Measurements from ENCODE around the gene MBIP. TPM values are rescaled to one million over a fixed set of nuclear protein-coding genes. Genes with fewer than 3 reads are reported as not detected.

Gene MBIP
- total and polyA plus RNA-seq, 4 donors = 8.1 to 17.5 (median 10.3) TPM

DNA sequence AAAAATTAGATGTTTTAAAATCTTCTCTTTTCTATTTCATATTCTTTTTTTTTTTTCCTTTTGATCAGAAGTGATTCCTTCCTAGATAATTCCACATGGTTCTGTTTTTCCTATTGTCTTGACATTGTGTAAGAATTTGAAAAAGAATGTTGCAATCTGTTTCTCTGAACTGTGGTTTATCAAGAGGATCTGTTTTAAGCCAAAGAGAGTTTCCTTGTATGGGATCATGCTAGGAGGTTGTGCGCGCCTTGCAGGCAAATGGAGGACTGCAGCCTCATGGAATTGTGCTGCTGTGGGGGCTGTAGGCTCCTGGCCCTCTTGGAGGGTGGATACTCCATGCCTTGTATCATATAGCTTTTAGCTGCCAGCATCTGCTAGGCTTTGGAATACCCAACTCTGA, 43.3 kb upstream of the MBIP start:
- TF ChIP-seq, protein P1, sequence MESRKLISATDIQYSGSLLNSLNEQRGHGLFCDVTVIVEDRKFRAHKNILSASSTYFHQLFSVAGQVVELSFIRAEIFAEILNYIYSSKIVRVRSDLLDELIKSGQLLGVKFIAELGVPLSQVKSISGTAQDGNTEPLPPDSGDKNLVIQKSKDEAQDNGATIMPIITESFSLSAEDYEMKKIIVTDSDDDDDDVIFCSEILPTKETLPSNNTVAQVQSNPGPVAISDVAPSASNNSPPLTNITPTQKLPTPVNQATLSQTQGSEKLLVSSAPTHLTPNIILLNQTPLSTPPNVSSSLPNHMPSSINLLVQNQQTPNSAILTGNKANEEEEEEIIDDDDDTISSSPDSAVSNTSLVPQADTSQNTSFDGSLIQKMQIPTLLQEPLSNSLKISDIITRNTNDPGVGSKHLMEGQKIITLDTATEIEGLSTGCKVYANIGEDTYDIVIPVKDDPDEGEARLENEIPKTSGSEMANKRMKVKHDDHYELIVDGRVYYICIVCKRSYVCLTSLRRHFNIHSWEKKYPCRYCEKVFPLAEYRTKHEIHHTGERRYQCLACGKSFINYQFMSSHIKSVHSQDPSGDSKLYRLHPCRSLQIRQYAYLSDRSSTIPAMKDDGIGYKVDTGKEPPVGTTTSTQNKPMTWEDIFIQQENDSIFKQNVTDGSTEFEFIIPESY (IDR thresholded peaks at IDR 0.05) = no peak
- TF ChIP-seq FOXA2 (IDR thresholded peaks at IDR 0.05) = no peak
- no peak for TF ChIP-seq CTCF (IDR thresholded peaks at IDR 0.05; ENCODE audit: low read depth, low read length, missing input control)
- no peak for TF ChIP-seq GABPA (IDR thresholded peaks at IDR 0.05 in 1 of 2, conservative IDR thresholded peaks at IDR 0.05 in 1 of 2)
- no peak for TF ChIP-seq MAX (IDR thresholded peaks at IDR 0.05)
- no peak for TF ChIP-seq FOXA1 (IDR thresholded peaks at IDR 0.05)
- no peaks in the 10 kb centered on the region for H3K4me1 ChIP-seq (ENCODE audit: control insufficient read depth in 4 of 4, insufficient read depth in 4 of 4, low read length in 3 of 4)
- H3K9ac ChIP-seq (ENCODE audit: low read depth in 1 of 2, low read length in 2 of 2) = no peak overlapping the region
- no peaks in the 10 kb centered on the region for H3K36me3 ChIP-seq (ENCODE audit: control insufficient read depth in 4 of 4, insufficient read depth in 3 of 4, low read depth in 1 of 4, low read length in 3 of 4)
- no peak for DNase-seq (ENCODE audit: low spot score)
- no peak overlapping the region for H3K4me3 ChIP-seq (ENCODE audit: low read depth in 1 of 3, low read length in 3 of 3)
- 91% methylated on average over 2 of the region's 2 CpGs for WGBS
- H3K27ac ChIP-seq (ENCODE audit: low read depth in 1 of 2, low read length in 2 of 2) = no peak overlapping the region
- H3K9me3 ChIP-seq (ENCODE audit: control insufficient read depth in 4 of 4, low read length in 3 of 4) = no peaks in the 10 kb centered on the region
- H3K27me3 ChIP-seq (ENCODE audit: control insufficient read depth in 4 of 4, insufficient read depth in 4 of 4, low read length in 3 of 4) = peaks cover 0 to 3% (median 0%) of the 10 kb centered on the region in 4 donors

GRCh38 chr14:36362648-36363047, 42.2 kb upstream of the MBIP start:
- no peak overlapping the region for H3K27ac ChIP-seq (ENCODE audit: low read depth in 1 of 2, low read length in 2 of 2)
- no peak overlapping the region for H3K9ac ChIP-seq (ENCODE audit: low read depth in 1 of 2, low read length in 2 of 2)
- no peaks in the 10 kb centered on the region for H3K4me1 ChIP-seq (ENCODE audit: control insufficient read depth in 4 of 4, insufficient read depth in 4 of 4, low read length in 3 of 4)
- no peaks in the 10 kb centered on the region for H3K9me3 ChIP-seq (ENCODE audit: control insufficient read depth in 4 of 4, low read length in 3 of 4)
- no peaks in the 10 kb centered on the region for H3K36me3 ChIP-seq (ENCODE audit: control insufficient read depth in 4 of 4, insufficient read depth in 3 of 4, low read depth in 1 of 4, low read length in 3 of 4)
- H3K27me3 ChIP-seq (ENCODE audit: control insufficient read depth in 4 of 4, insufficient read depth in 4 of 4, low read length in 3 of 4) = peaks cover 0 to 3% (median 0%) of the 10 kb centered on the region in 4 donors
- 61% methylated on average over 3 of the region's 3 CpGs for WGBS
- TF ChIP-seq SP1 (IDR thresholded peaks at IDR 0.05) = no peak
- no peak for TF ChIP-seq EGR1 (IDR thresholded peaks at IDR 0.05; ENCODE audit: low read depth in 2 of 2)
- no peak for TF ChIP-seq FOXA1 (IDR thresholded peaks at IDR 0.05)
- TF ChIP-seq FOXA2 (IDR thresholded peaks at IDR 0.05) = no peak
- TF ChIP-seq, protein P2, sequence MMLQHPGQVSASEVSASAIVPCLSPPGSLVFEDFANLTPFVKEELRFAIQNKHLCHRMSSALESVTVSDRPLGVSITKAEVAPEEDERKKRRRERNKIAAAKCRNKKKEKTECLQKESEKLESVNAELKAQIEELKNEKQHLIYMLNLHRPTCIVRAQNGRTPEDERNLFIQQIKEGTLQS (IDR thresholded peaks at IDR 0.05) = no peak
- TF ChIP-seq TAF1 (conservative IDR thresholded peaks at IDR 0.05) = no peak
- no peak for TF ChIP-seq GABPA (IDR thresholded peaks at IDR 0.05 in 1 of 2, conservative IDR thresholded peaks at IDR 0.05 in 1 of 2)
- no peak for TF ChIP-seq RAD21 (IDR thresholded peaks at IDR 0.05)
- TF ChIP-seq HNF4G (IDR thresholded peaks at IDR 0.05) = no peak
- TF ChIP-seq, protein P3, sequence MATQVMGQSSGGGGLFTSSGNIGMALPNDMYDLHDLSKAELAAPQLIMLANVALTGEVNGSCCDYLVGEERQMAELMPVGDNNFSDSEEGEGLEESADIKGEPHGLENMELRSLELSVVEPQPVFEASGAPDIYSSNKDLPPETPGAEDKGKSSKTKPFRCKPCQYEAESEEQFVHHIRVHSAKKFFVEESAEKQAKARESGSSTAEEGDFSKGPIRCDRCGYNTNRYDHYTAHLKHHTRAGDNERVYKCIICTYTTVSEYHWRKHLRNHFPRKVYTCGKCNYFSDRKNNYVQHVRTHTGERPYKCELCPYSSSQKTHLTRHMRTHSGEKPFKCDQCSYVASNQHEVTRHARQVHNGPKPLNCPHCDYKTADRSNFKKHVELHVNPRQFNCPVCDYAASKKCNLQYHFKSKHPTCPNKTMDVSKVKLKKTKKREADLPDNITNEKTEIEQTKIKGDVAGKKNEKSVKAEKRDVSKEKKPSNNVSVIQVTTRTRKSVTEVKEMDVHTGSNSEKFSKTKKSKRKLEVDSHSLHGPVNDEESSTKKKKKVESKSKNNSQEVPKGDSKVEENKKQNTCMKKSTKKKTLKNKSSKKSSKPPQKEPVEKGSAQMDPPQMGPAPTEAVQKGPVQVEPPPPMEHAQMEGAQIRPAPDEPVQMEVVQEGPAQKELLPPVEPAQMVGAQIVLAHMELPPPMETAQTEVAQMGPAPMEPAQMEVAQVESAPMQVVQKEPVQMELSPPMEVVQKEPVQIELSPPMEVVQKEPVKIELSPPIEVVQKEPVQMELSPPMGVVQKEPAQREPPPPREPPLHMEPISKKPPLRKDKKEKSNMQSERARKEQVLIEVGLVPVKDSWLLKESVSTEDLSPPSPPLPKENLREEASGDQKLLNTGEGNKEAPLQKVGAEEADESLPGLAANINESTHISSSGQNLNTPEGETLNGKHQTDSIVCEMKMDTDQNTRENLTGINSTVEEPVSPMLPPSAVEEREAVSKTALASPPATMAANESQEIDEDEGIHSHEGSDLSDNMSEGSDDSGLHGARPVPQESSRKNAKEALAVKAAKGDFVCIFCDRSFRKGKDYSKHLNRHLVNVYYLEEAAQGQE (IDR thresholded peaks at IDR 0.05) = no peak
- TF ChIP-seq RXRA (IDR thresholded peaks at IDR 0.05) = no peak
- no peak for TF ChIP-seq MAX (IDR thresholded peaks at IDR 0.05)
- no peak for TF ChIP-seq JUND (IDR thresholded peaks at IDR 0.05)
- TF ChIP-seq HNF4A (conservative IDR thresholded peaks at IDR 0.05) = no peak
- TF ChIP-seq CTCF (IDR thresholded peaks at IDR 0.05; ENCODE audit: low read depth, low read length, missing input control) = no peak
- no peak for TF ChIP-seq NR2F2 (IDR thresholded peaks at IDR 0.05)
- H3K4me3 ChIP-seq (ENCODE audit: low read depth in 1 of 3, low read length in 3 of 3) = no peak overlapping the region
- DNase-seq (ENCODE audit: low spot score) = no peak

Measured in liver (tissue), 9 donors.